ENCODE measurements around the gene KRTAP5-6.

GRCh38 chr11:1733009-1733715, 36.2 kb downstream of the KRTAP5-6 start:
- TF ChIP-seq CTCF (IDR thresholded peaks at IDR 0.05), result no peak
- TF ChIP-seq POLR2AphosphoS5 (IDR thresholded peaks at IDR 0.05), result no peak
